ENCODE data around the gene IPO11.

DNA sequence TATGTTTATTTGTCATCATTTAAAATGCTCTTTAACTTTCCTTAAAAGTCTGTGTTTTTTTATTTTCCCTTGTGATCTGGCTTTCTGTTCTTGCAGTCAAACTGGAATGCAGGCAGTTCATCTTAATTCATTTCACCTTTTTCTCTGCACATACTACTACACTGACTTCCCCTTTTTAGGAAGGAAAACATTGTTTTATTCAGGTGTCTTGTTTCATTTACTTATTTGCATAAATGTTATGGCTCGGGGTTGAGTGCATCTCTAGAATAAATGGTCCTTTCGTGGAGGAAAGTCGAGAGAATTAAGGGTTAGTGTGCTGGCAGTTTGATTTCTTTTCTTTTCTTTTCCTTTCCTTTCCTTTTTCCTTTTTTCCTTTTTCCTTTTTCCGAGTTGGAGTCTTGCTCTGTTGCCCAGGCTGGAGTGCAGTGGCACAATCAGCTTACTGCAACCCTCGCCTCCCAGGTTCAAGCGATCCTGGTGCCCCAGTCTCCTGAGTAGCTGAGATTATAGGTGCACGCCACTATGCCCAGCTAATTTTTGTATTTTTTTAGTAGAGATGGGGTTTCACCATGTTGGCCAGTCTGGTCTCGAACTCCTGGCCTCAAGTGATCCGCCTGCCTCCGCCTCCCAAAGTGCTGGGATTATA is 90.0 kb downstream of the IPO11 start:
- TF ChIP-seq, protein P1, sequence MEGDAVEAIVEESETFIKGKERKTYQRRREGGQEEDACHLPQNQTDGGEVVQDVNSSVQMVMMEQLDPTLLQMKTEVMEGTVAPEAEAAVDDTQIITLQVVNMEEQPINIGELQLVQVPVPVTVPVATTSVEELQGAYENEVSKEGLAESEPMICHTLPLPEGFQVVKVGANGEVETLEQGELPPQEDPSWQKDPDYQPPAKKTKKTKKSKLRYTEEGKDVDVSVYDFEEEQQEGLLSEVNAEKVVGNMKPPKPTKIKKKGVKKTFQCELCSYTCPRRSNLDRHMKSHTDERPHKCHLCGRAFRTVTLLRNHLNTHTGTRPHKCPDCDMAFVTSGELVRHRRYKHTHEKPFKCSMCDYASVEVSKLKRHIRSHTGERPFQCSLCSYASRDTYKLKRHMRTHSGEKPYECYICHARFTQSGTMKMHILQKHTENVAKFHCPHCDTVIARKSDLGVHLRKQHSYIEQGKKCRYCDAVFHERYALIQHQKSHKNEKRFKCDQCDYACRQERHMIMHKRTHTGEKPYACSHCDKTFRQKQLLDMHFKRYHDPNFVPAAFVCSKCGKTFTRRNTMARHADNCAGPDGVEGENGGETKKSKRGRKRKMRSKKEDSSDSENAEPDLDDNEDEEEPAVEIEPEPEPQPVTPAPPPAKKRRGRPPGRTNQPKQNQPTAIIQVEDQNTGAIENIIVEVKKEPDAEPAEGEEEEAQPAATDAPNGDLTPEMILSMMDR (conservative IDR thresholded peaks at IDR 0.05), result no peak
- TF ChIP-seq ZFX (IDR thresholded peaks at IDR 0.05), result no peak
